Glutamatergic neuron (in vitro differentiated cells): ENCODE measurements around the gene STK36. TPM values are rescaled to one million over a fixed set of nuclear protein-coding genes. Genes with fewer than 3 reads are reported as not detected.

Source experiments
- DNase-seq: peaks from one replicate; pipeline ENCODE4 v3.0.0; 2022
- H3K27ac Mint-ChIP-seq: one replicate; pipeline ENCODE4 v1.8.0; 2020; ENCODE audit warnings: mild to moderate bottlenecking, mixed read lengths, inconsistent platforms; ENCODE audit not compliant: unreplicated experiment
- H3K27me3 Mint-ChIP-seq: one replicate; pipeline ENCODE4 v1.8.0; 2020; ENCODE audit warnings: mild to moderate bottlenecking, moderate library complexity, mixed read lengths, inconsistent platforms; ENCODE audit not compliant: unreplicated experiment
- H3K36me3 Mint-ChIP-seq: one replicate; pipeline ENCODE4 v1.8.0; 2020; ENCODE audit warnings: mild to moderate bottlenecking, mixed read lengths, inconsistent platforms; ENCODE audit not compliant: unreplicated experiment
- H3K4me1 Mint-ChIP-seq: one replicate; pipeline ENCODE4 v1.8.0; 2020; ENCODE audit warnings: mild to moderate bottlenecking, low read depth, mixed read lengths, inconsistent platforms; ENCODE audit not compliant: unreplicated experiment
- H3K4me3 Mint-ChIP-seq: one replicate; pipeline ENCODE4 v1.8.0; 2020; ENCODE audit warnings: mild to moderate bottlenecking, mixed read lengths, inconsistent platforms; ENCODE audit not compliant: unreplicated experiment
- H3K9me3 Mint-ChIP-seq: one replicate; pipeline ENCODE4 v1.8.0; 2020; ENCODE audit warnings: mild to moderate bottlenecking, moderate library complexity, mixed read lengths, inconsistent platforms; ENCODE audit not compliant: unreplicated experiment
- total RNA-seq: library from RNA; stranded (reverse); fragmentation: NEBNext Ultra II Directional; extraction: Animal tissue kit (Norgen Biotek cat#: 25700); gene quantifications from one replicate; pipeline ENCODE4 v1.2.1, GENCODE V29; 2021; ENCODE audit not compliant: unreplicated experiment
- TF ChIP-seq, protein P1 (sequence below): fragments of 200-600 bp; sonication (generic); IDR thresholded peaks from one replicate; pipeline ENCODE4 v1.5.0; 2021; ENCODE audit not compliant: partially characterized antibody, unreplicated experiment

STK36 gene
- total RNA-seq, 1 donor from 2014 or later = 101 TPM

DNA sequence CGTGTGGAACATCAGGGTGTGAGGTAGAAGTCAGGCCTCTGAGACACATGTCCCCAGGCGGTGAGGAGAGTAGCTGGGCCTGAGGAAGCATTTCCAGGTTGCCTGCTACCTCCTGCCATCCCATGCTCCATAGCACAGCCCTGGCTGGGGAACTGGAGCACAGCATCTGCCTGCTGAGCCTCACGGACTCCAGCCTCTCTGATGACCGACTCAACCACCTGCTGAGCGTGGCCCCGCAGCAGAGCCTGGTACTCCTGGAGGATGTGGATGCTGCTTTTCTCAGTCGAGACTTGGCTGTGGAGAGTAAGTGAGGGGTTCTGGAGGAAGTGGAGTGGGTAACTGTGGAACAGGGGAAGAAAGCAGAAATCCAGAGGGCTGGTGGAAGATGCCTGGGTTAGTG is 9.5 kb upstream of the STK36 start:
- peaks cover 3% of the 10 kb centered on the region for H3K36me3 Mint-ChIP-seq
- DNase-seq = no peak
- TF ChIP-seq, protein P1, sequence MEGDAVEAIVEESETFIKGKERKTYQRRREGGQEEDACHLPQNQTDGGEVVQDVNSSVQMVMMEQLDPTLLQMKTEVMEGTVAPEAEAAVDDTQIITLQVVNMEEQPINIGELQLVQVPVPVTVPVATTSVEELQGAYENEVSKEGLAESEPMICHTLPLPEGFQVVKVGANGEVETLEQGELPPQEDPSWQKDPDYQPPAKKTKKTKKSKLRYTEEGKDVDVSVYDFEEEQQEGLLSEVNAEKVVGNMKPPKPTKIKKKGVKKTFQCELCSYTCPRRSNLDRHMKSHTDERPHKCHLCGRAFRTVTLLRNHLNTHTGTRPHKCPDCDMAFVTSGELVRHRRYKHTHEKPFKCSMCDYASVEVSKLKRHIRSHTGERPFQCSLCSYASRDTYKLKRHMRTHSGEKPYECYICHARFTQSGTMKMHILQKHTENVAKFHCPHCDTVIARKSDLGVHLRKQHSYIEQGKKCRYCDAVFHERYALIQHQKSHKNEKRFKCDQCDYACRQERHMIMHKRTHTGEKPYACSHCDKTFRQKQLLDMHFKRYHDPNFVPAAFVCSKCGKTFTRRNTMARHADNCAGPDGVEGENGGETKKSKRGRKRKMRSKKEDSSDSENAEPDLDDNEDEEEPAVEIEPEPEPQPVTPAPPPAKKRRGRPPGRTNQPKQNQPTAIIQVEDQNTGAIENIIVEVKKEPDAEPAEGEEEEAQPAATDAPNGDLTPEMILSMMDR = no peak
- no peak overlapping the region for H3K4me3 Mint-ChIP-seq
- H3K27me3 Mint-ChIP-seq = peaks cover 11% of the 10 kb centered on the region
- H3K4me1 Mint-ChIP-seq = peaks cover 6% of the 10 kb centered on the region
- H3K9me3 Mint-ChIP-seq = peaks cover 10% of the 10 kb centered on the region
- H3K27ac Mint-ChIP-seq = no peak overlapping the region

GRCh38 chr2:218662827-218663226 is 9.1 kb upstream of the STK36 start:
- H3K27ac Mint-ChIP-seq = no peak overlapping the region
- H3K4me3 Mint-ChIP-seq = no peak overlapping the region
- peaks cover 6% of the 10 kb centered on the region for H3K4me1 Mint-ChIP-seq
- TF ChIP-seq, protein P1 = no peak
- peaks cover 10% of the 10 kb centered on the region for H3K9me3 Mint-ChIP-seq
- H3K27me3 Mint-ChIP-seq = peaks cover 11% of the 10 kb centered on the region
- peaks cover 3% of the 10 kb centered on the region for H3K36me3 Mint-ChIP-seq
- no peak for DNase-seq

- H3K4me3 Mint-ChIP-seq = no peak overlapping the region
These were observed 8.0 kb upstream of the STK36 start for GRCh38 chr2:218663901-218664300.

DNA sequence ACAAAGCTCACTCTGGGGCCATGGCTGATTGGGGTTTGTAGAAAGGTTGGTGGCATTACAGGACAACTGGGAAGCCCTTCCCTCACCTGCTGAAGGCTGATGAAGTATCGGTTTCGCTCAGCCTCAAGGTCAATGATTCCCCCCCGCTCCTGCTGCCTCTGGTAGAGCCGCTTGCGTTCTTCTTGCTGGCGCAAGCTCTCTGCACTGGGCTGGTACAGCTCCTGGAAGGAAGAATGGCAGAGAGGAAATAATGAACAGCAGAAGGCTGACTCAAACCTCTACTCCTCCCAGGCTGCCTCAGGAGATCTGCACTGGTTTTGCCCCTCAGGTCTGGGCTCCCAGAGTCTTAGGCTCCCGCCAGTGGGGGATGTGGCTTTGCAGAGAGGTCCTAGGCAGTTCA is 7.2 kb upstream of the STK36 start:
- TF ChIP-seq, protein P1 = no peak
- no peak overlapping the region for H3K27ac Mint-ChIP-seq
- peaks cover 8% of the 10 kb centered on the region for H3K27me3 Mint-ChIP-seq
- H3K36me3 Mint-ChIP-seq = peaks cover 3% of the 10 kb centered on the region
- H3K4me3 Mint-ChIP-seq = no peak overlapping the region
- H3K4me1 Mint-ChIP-seq = peaks cover 6% of the 10 kb centered on the region
- peaks cover 9% of the 10 kb centered on the region for H3K9me3 Mint-ChIP-seq
- no peak for DNase-seq

More at GRCh38 chr2:218663901-218664300, 8.0 kb upstream of the STK36 start:
- DNase-seq = no peak
- TF ChIP-seq, protein P1 = no peak
- Mint-ChIP-seq H3K27ac (no peak overlapping the region), H3K9me3 (peaks cover 9% of the 10 kb centered on the region), H3K36me3 (peaks cover 3% of the 10 kb centered on the region), H3K27me3 (peaks cover 11% of the 10 kb centered on the region), H3K4me1 (peaks cover 6% of the 10 kb centered on the region)

GRCh38 chr2:218671097-218671653 is 711 bp upstream of the STK36 start:
- Mint-ChIP-seq H3K27ac (peak overlapping the region; percentile 94), H3K4me3 (peak overlapping the region; percentile 98), H3K4me1 (peaks cover 3% of the 10 kb centered on the region), H3K9me3 (peaks cover 8% of the 10 kb centered on the region), H3K27me3 (peaks cover 3% of the 10 kb centered on the region), H3K36me3 (no peaks in the 10 kb centered on the region)
- no peak for DNase-seq
- TF ChIP-seq, protein P1 = no peak
